Measurements from ENCODE around the gene MACROD2. TPM values are rescaled to one million over a fixed set of nuclear protein-coding genes. Genes with fewer than 3 reads are reported as not detected.

Gene MACROD2
- total RNA-seq, 1 experiment from 2014 or later, result 3.7 TPM

DNA sequence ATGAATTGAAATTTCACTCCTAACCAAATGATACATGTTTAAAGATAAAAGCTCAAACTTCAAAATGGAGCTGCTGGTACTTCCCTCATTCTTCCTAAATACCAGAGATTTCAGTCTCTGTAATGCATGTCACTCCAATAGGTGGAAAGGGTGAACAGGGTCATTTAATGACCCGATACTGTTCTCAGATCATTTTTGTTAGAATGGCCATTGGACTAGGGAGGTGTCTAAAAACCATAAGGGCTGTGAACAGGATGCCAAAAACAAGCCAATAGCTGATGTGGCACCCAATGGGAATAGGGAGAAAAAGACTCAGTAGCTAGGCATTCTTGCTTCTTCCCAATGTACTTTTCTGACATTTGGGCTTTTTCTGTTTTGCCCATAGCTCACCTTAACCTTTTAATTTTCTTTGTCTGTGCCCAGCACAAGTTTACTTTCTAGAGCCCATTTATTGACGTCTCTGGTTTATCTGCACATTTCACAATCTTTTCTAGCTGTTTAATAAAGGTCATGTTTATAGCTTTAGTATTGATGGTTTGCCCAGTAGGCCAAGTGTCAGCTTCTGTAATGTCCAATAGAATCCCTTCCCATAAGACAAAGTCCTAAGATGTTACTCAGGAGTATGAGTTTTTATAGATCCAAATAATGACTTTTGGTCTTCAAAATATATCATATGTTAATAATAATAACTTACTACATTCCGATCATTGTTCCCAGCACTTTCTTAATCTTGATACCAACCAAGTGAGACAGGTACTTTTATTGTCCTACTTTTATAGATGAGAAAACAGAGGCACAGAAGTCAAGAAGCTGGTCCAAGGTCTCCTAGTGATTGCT is 366.4 kb downstream of the MACROD2 start:
- intact Hi-C loops (cut with micrococcal nuclease), result no loop called here
- POLR2A ChIA-PET, result no interaction called here
- BruUV-seq (replicated peaks), result no TSS peak

More for the DNA sequence above, 366.4 kb downstream of the MACROD2 start:
- RAD21 ChIA-PET (ENCODE audit: low non-redundant PET in 1 of 2, low total read pairs in 2 of 2, uncharacterized antibody in 2 of 2, unreplicated experiment in 2 of 2), result no interaction called here
- Histone ChIP-seq H3K27ac (ENCODE audit: low read depth, low read length) (no peak overlapping the region), H3K4me3 (replicated peaks in 1 of 2; ENCODE audit: low read depth in 1 of 2, low read length in 2 of 2) (no peak overlapping the region), H3K79me2 (ENCODE audit: insufficient read depth, low read length) (no peaks in the 10 kb centered on the region), H3K9ac (ENCODE audit: low read length) (no peak overlapping the region), H4K20me1 (ENCODE audit: insufficient read depth) (no peaks in the 10 kb centered on the region), H3K9me2 (ENCODE audit: insufficient read depth) (no peaks in the 10 kb centered on the region), H3K4me1 (ENCODE audit: control insufficient read depth in 1 of 2, insufficient read depth in 2 of 2, low read length in 2 of 2) (no peaks in the 10 kb centered on the region), H2AFZ (ENCODE audit: low read depth, low read length, poor library complexity, severe bottlenecking) (no peak overlapping the region), H3K4me2 (ENCODE audit: low read length) (no peak overlapping the region), H3K36me3 (ENCODE audit: control insufficient read depth in 1 of 2, insufficient read depth in 2 of 2, low read length in 2 of 2) (no peaks in the 10 kb centered on the region), H3K9me3 (ENCODE audit: control insufficient read depth in 1 of 2, insufficient read depth in 1 of 2, low read depth in 1 of 2, low read length in 2 of 2) (no peaks in the 10 kb centered on the region), H3K27me3 (ENCODE audit: insufficient read depth, low read length) (no peaks in the 10 kb centered on the region)
- no peak for ATAC-seq
- DNase-seq (ENCODE audit: low read depth, low spot score), result no peak
- CTCF ChIA-PET, result no interaction called here
- TF ChIP-seq, protein P1, sequence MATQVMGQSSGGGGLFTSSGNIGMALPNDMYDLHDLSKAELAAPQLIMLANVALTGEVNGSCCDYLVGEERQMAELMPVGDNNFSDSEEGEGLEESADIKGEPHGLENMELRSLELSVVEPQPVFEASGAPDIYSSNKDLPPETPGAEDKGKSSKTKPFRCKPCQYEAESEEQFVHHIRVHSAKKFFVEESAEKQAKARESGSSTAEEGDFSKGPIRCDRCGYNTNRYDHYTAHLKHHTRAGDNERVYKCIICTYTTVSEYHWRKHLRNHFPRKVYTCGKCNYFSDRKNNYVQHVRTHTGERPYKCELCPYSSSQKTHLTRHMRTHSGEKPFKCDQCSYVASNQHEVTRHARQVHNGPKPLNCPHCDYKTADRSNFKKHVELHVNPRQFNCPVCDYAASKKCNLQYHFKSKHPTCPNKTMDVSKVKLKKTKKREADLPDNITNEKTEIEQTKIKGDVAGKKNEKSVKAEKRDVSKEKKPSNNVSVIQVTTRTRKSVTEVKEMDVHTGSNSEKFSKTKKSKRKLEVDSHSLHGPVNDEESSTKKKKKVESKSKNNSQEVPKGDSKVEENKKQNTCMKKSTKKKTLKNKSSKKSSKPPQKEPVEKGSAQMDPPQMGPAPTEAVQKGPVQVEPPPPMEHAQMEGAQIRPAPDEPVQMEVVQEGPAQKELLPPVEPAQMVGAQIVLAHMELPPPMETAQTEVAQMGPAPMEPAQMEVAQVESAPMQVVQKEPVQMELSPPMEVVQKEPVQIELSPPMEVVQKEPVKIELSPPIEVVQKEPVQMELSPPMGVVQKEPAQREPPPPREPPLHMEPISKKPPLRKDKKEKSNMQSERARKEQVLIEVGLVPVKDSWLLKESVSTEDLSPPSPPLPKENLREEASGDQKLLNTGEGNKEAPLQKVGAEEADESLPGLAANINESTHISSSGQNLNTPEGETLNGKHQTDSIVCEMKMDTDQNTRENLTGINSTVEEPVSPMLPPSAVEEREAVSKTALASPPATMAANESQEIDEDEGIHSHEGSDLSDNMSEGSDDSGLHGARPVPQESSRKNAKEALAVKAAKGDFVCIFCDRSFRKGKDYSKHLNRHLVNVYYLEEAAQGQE (IDR thresholded peaks at IDR 0.05; ENCODE audit: low read depth), result no peak
- TF ChIP-seq FOSL1 (IDR thresholded peaks at IDR 0.05; ENCODE audit: low read depth), result no peak
- TF ChIP-seq EZH2 (IDR thresholded peaks at IDR 0.05), result no peak

All from HCT116 (cell line).